HFFc6 (cell line): ENCODE results near the gene GABPB1. TPM values are rescaled to one million over a fixed set of nuclear protein-coding genes. Genes with fewer than 3 reads are reported as not detected.

Experiments used
- DNase-seq: peaks from one replicate; pipeline ENCODE4 v3.0.0-alpha.2; 2018
- H3K27ac Mint-ChIP-seq: 2 replicates; pipeline ENCODE4 v1.8.0; 2020; ENCODE audit warnings: mild to moderate bottlenecking, mixed read lengths
- H3K27me3 Mint-ChIP-seq: 2 replicates; pipeline ENCODE4 v1.8.0; 2021; ENCODE audit warnings: mild to moderate bottlenecking, moderate library complexity, mixed read lengths; ENCODE audit not compliant: insufficient read depth
- H3K36me3 Mint-ChIP-seq: 2 replicates; pipeline ENCODE4 v1.8.0; 2021; ENCODE audit warnings: low read depth, mixed read lengths
- H3K4me1 Mint-ChIP-seq: 2 replicates; pipeline ENCODE4 v1.8.0; 2020; ENCODE audit warnings: low read depth, mixed read lengths
- H3K4me3 Mint-ChIP-seq: 2 replicates; pipeline ENCODE4 v1.8.0; 2020; ENCODE audit warnings: mild to moderate bottlenecking, moderate library complexity, mixed read lengths
- H3K9me3 Mint-ChIP-seq: 2 replicates; pipeline ENCODE4 v1.8.0; 2020; ENCODE audit warnings: mild to moderate bottlenecking, mixed read lengths
- CTCF ChIP-seq: fragments of 200-600 bp; sonication (generic); IDR thresholded peaks from 2 replicates; pipeline ENCODE4 v1.5.0; 2021; ENCODE audit warnings: antibody characterized with exemption, mild to moderate bottlenecking
- total RNA-seq, 6 experiments: library from RNA; stranded (reverse); fragmentation: NEBNext Ultra II Directional; extraction: Animal tissue kit (Norgen Biotek cat#: 25700); gene quantifications; 2 replicates in 1 of 6; 3 replicates in 5 of 6; pipeline ENCODE4 v1.2.3, GENCODE V29; 2021

The GABPB1 gene
- total RNA-seq, 6 experiments from 2014 or later = 20.8 to 28.4 (median 25.3) TPM

GRCh38 chr15:50231761-50232160, 123.2 kb downstream of the GABPB1 start:
- H3K4me3 Mint-ChIP-seq = no peak overlapping the region
- DNase-seq = no peak
- no peaks in the 10 kb centered on the region; the same call in 1 of the 2 replicates for H3K27me3 Mint-ChIP-seq
- H3K9me3 Mint-ChIP-seq = no peaks in the 10 kb centered on the region
- H3K4me1 Mint-ChIP-seq = peaks cover 38% of the 10 kb centered on the region
- H3K27ac Mint-ChIP-seq = no peak overlapping the region
- TF ChIP-seq CTCF = no peak
- no peaks in the 10 kb centered on the region for H3K36me3 Mint-ChIP-seq

- DNase-seq = peak; percentile 54
- H3K27ac Mint-ChIP-seq = peak overlapping the region; percentile 63
- H3K4me3 Mint-ChIP-seq = peak overlapping the region; percentile 9; the same call in 1 of the 2 replicates
- no peaks in the 10 kb centered on the region for H3K36me3 Mint-ChIP-seq
- peaks cover 37% of the 10 kb centered on the region for H3K4me1 Mint-ChIP-seq
- no peaks in the 10 kb centered on the region; the same call in 1 of the 2 replicates for H3K27me3 Mint-ChIP-seq
- H3K9me3 Mint-ChIP-seq = no peaks in the 10 kb centered on the region
- TF ChIP-seq CTCF = no peak
Measured at GRCh38 chr15:50229336-50229735, 125.7 kb downstream of the GABPB1 start.

- Mint-ChIP-seq H3K27me3 (no peaks in the 10 kb centered on the region; the same call in 1 of the 2 replicates), H3K9me3 (no peaks in the 10 kb centered on the region), H3K4me1 (peaks cover 37% of the 10 kb centered on the region), H3K4me3 (peak overlapping the region; percentile 9; the same call in 1 of the 2 replicates), H3K36me3 (no peaks in the 10 kb centered on the region), H3K27ac (peak overlapping the region; percentile 63)
- no peak for DNase-seq
- TF ChIP-seq CTCF = no peak
Measured at GRCh38 chr15:50228866-50229265, 126.1 kb downstream of the GABPB1 start.

GRCh38 chr15:50227076-50227475, 127.9 kb downstream of the GABPB1 start:
- TF ChIP-seq CTCF = no peak
- H3K4me1 Mint-ChIP-seq = peaks cover 37% of the 10 kb centered on the region
- no peaks in the 10 kb centered on the region for H3K9me3 Mint-ChIP-seq
- H3K36me3 Mint-ChIP-seq = no peaks in the 10 kb centered on the region
- no peaks in the 10 kb centered on the region; the same call in 1 of the 2 replicates for H3K27me3 Mint-ChIP-seq
- peak overlapping the region; percentile 84 for H3K27ac Mint-ChIP-seq
- peak; percentile 91 for DNase-seq
- peak overlapping the region; percentile 75 for H3K4me3 Mint-ChIP-seq

GRCh38 chr15:50225938-50226337, 129.1 kb downstream of the GABPB1 start:
- H3K27me3 Mint-ChIP-seq = no peaks in the 10 kb centered on the region; the same call in 1 of the 2 replicates
- no peak for DNase-seq
- no peak for TF ChIP-seq CTCF
- no peak overlapping the region for H3K4me3 Mint-ChIP-seq
- H3K27ac Mint-ChIP-seq = no peak overlapping the region
- H3K4me1 Mint-ChIP-seq = peaks cover 37% of the 10 kb centered on the region
- no peaks in the 10 kb centered on the region for H3K36me3 Mint-ChIP-seq
- no peaks in the 10 kb centered on the region for H3K9me3 Mint-ChIP-seq

Other genes starting within 250 kb of the GABPB1 start
- 1 to 10 TPM in 2 of 6 experiments, under 1 TPM in 4; 0.31 to 1.6 (median 0.91) TPM for gene ATP8B4, start 236.0 kb downstream of the GABPB1 start, total RNA-seq
- 1 to 10 TPM in 5 of 6 experiments, under 1 TPM in 1; 0.87 to 2.0 (median 1.3) TPM for gene SLC27A2, start 173.0 kb downstream of the GABPB1 start, total RNA-seq
- under 1 TPM in 1 of 6 experiments, not detected in 5; 0.07 TPM for gene HDC, start 89.5 kb downstream of the GABPB1 start, total RNA-seq
- gene USP8, start 69.2 kb upstream of the GABPB1 start, total RNA-seq = 10 to 100 TPM; 46.0 to 65.2 (median 53.0) TPM
- under 1 TPM in 1 of 6 experiments, not detected in 5; 0.25 TPM for gene USP50, start 191.5 kb upstream of the GABPB1 start, total RNA-seq